Fibroblast of villous mesenchyme (primary cell): ENCODE data around the gene CCDC88B. TPM values are rescaled to one million over a fixed set of nuclear protein-coding genes. Genes with fewer than 3 reads are reported as not detected.
A peak's percentile ranks its signal among the peaks of the same experiment; 100 is the strongest.
"Not testable (repeated sequence)": the region's sequence is repeated elsewhere in the genome, so short reads cannot be mapped to it uniquely, and the experiment has no call there.

Experiments used
- DNase-seq: peaks from one replicate; pipeline ENCODE4 v3.0.0-alpha.2; 2010; ENCODE audit warnings: low read depth
- H3K4me3 ChIP-seq: 2 replicates; pipeline ENCODE4 v1.5.1; 2011; ENCODE audit warnings: low read depth, mild to moderate bottlenecking, low read length
- total RNA-seq: library from RNA; depleted of rRNA; stranded (reverse); fragments of >200 nt; gene quantifications from 2 replicates; pipeline ENCODE4 v1.2.3, GENCODE V29; 2012
- TF ChIP-seq, protein P1 (sequence below): IDR thresholded peaks from 2 replicates; pipeline ENCODE4 v1.5.1; 2012; ENCODE audit warnings: low read depth, mild to moderate bottlenecking, low read length; ENCODE audit not compliant: insufficient read depth

CCDC88B gene
- total RNA-seq, 1 donor, result 1.7 TPM

DNA sequence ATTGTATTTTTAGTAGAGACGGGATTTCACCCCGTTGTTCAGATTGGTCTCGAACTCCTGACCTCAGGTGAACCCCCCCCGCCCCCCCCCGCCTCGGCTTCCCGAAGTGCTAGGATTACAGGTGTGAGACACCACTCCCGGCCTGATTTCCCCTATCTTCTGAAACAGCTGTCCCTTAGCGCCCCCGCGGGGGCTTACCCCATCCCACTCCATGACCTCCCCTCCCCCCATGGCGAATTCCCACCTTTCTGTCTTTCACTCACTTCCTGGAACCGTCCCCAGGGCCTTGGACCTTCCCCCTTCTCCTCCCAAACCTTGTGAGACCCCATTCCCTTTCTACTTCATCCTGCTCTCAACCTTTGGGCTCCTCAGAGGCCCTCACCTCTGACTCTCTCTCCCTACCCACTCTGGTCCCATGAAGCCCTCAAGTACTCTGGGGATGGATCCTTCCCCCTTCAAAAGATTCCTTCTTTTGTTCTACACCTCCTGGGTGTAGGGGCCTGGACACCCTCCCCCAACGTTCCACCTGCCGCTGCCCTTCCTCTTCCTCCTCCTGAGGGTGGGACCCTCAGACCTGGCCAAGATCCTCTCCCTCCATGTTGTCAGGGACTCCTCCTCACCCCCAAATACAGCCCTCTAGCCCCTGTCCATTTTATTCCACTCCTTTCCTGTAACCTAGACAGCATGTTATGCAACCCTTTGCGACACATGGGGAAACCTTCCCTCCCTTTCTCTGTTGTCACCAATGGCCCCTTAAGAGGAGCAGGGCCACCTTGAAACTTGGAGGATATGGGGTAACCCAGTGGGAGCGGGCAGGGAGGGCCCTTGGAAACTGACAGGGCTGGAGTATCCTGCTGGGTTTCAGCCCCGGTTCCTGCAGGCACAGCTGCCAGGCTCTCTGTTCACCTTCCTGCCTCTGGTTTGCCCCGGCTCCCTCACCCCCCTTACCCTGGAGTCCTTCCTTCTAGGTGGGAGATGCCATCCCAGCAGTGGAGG lies 20.9 kb upstream of the CCDC88B start:
- DNase-seq, result no peak
- TF ChIP-seq, protein P1, sequence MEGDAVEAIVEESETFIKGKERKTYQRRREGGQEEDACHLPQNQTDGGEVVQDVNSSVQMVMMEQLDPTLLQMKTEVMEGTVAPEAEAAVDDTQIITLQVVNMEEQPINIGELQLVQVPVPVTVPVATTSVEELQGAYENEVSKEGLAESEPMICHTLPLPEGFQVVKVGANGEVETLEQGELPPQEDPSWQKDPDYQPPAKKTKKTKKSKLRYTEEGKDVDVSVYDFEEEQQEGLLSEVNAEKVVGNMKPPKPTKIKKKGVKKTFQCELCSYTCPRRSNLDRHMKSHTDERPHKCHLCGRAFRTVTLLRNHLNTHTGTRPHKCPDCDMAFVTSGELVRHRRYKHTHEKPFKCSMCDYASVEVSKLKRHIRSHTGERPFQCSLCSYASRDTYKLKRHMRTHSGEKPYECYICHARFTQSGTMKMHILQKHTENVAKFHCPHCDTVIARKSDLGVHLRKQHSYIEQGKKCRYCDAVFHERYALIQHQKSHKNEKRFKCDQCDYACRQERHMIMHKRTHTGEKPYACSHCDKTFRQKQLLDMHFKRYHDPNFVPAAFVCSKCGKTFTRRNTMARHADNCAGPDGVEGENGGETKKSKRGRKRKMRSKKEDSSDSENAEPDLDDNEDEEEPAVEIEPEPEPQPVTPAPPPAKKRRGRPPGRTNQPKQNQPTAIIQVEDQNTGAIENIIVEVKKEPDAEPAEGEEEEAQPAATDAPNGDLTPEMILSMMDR, result no peak

DNA sequence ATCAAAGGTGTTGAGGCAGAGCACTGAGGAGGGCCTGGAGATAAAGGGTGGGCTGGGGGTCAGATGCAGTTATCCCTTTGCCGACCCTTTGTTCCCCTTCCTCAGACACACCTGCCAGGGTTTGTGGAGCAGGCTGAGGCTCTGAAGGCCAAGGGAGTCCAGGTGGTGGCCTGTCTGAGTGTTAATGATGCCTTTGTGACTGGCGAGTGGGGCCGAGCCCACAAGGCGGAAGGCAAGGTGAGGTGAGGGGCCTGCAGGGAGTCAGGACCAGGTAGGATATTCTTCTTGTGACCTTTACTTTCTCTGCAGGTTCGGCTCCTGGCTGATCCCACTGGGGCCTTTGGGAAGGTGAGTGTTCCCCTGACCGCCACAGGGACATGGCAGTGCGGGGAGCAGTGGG lies 19.4 kb upstream of the CCDC88B start:
- H3K4me3 ChIP-seq, result no peak overlapping the region
- TF ChIP-seq, protein P1, result no peak
- no peak for DNase-seq

More for the DNA sequence above, 20.9 kb upstream of the CCDC88B start:
- peak overlapping the region; percentile 91 for H3K4me3 ChIP-seq

DNA sequence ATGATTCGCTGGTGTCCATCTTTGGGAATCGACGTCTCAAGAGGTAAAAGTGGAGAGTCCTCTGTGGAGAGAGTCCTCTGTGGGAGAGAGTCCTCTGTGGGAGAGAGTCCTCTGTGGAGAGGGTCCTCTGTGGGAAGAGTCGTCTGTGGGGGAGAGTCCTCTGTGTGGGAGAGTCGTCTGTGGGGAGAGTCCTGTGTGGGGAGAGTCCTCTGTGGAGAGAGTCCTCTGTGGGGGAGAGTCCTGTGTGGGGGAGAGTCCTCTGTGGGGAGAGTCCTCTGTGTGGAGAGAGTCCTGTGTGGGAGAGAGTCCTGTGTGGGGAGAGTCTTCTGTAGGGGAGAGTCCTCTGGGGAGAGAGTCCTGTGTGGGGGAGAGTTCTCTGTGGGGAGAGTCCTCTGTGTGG lies 19.0 kb upstream of the CCDC88B start:
- DNase-seq, result no peak
- TF ChIP-seq, protein P1, result no peak
- H3K4me3 ChIP-seq, result no peak overlapping the region

DNA sequence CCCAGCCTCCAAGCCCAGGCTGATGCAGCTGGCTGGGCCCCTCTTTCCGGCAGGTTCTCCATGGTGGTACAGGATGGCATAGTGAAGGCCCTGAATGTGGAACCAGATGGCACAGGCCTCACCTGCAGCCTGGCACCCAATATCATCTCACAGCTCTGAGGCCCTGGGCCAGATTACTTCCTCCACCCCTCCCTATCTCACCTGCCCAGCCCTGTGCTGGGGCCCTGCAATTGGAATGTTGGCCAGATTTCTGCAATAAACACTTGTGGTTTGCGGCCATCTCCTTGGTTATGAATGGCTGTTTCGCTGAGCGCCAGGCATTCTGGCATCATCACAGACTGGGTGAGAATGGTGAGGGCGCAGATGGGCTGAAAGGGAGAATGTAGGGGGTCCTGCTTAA lies 18.5 kb upstream of the CCDC88B start:
- no peak for DNase-seq
- H3K4me3 ChIP-seq, result no peak overlapping the region
- TF ChIP-seq, protein P1, result no peak

DNA sequence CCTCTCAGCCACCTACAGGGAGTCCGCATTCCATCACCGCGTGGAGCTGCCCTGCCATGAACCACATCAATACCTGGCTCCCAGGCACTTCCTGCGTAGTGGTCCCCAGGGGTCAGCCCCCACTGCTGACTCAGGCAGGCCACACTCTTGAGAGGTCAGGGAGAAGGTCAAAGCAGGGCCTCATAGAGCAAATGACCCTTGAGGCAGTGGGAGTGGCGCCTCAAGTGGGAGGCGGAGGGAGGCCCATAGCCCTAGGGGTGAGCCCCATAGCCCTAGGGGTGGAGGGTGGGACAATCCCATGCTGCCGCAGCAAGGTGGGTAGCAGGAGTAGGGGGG lies 17.1 kb upstream of the CCDC88B start:
- TF ChIP-seq, protein P1, result no peak
- no peak for DNase-seq
- no peak overlapping the region for H3K4me3 ChIP-seq

DNA sequence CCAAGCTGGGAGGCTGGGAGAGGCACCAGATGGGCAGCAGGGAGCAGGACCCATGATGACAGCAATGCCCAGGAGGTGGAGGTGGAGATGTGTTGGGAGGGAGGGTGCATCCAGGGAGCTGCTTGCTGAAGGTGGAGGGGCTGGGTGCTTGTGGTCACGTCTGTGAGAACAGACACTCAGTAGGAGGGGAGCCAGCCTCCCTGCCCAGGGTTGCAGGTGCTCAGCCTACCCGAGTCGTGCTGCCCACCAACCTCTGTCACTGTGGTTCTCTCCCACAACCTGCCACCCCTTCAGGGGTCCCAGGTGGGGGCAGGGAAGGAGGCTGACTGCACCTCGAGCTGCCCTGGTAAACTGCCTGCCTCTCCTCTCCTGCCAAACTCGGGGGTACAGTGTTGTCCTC lies 16.6 kb upstream of the CCDC88B start:
- TF ChIP-seq, protein P1, result no peak
- DNase-seq, result no peak
- no peak overlapping the region for H3K4me3 ChIP-seq

DNA sequence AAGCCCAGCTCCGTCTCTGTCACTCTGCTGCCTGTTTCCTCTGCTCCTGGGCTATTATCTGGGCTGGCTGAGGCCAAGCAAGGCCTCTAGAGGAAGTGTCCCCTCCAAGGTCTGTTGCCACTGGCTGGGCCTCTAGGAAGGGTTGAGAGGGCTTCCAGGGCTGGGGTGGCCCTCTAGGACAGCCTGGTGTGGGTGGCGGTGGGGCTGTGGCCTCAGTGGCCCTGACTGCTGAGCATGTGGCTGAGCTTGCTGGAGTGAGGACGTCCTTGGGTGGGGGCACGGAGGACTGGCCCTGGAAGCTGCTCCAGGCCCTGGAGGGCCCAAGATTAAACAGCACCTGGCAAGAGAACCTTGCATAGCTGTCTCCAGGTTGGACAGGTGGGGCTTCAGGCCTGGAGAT lies 16.0 kb upstream of the CCDC88B start:
- not testable (repeated sequence) for DNase-seq, H3K4me3 ChIP-seq
